H1 (cell line): Measurements from ENCODE around the gene CEP76.

Source experiments
- BCL11A ChIP-seq, 2 experiments: IDR thresholded peaks; one replicate each; pipeline ENCODE4 v1.6.1; 2011; ENCODE audit warnings: low read depth in 2 of 2, low read length in 2 of 2, mild to moderate bottlenecking in 2 of 2
- FOSL1 ChIP-seq: IDR thresholded peaks from 2 replicates; pipeline ENCODE4 v1.6.1; 2011; ENCODE audit warnings: mild to moderate bottlenecking, low read depth, low read length, moderate library complexity; ENCODE audit not compliant: insufficient read depth
- JUN ChIP-seq: IDR thresholded peaks from 2 replicates; pipeline ENCODE4 v1.6.1; 2011; ENCODE audit warnings: low read depth, mild to moderate bottlenecking, improper control_type of control experiment, low read length
- NRF1 ChIP-seq: IDR thresholded peaks from 2 replicates; pipeline ENCODE4 v1.6.1; 2011; ENCODE audit warnings: mild to moderate bottlenecking, low read depth, low read length, improper control_type of control experiment
- POLR2A ChIP-seq, 2 experiments: IDR thresholded peaks; 1 replicate in 1 of 2; 2 replicates in 1 of 2; pipeline ENCODE4 v1.6.1; 2011; ENCODE audit warnings: low read depth in 2 of 2, low read length in 2 of 2, mild to moderate bottlenecking in 2 of 2; ENCODE audit errors: control extremely low read depth in 1 of 2
- SAP30 ChIP-seq: fragments of 300-600 bp; sonication (generic); IDR thresholded peaks from 2 replicates; pipeline ENCODE4 v1.7.1; 2012; ENCODE audit warnings: low read length, moderate library complexity, mild to moderate bottlenecking, inconsistent platforms; ENCODE audit not compliant: insufficient read depth, insufficient replicate concordance
- SP4 ChIP-seq: IDR thresholded peaks from 2 replicates; pipeline ENCODE4 v1.6.1; 2012; ENCODE audit warnings: low read length, inconsistent platforms
- TF ChIP-seq, protein P1 (sequence below), 3 experiments: IDR thresholded peaks; 1 replicate in 2 of 3; 2 replicates in 1 of 3; pipeline versions ENCODE4 v1.5.1 to v1.6.1; 2011; ENCODE audit warnings: low read length in 3 of 3, mild to moderate bottlenecking in 3 of 3, inconsistent platforms in 2 of 3, low read depth in 1 of 3, moderate library complexity in 1 of 3; ENCODE audit not compliant: insufficient read depth in 1 of 3; ENCODE audit errors: control extremely low read depth in 1 of 3
- TF ChIP-seq, protein P2 (sequence below): IDR thresholded peaks from 2 replicates; pipeline ENCODE4 v1.6.1; 2011; ENCODE audit warnings: low read length, improper control_type of control experiment

DNA sequence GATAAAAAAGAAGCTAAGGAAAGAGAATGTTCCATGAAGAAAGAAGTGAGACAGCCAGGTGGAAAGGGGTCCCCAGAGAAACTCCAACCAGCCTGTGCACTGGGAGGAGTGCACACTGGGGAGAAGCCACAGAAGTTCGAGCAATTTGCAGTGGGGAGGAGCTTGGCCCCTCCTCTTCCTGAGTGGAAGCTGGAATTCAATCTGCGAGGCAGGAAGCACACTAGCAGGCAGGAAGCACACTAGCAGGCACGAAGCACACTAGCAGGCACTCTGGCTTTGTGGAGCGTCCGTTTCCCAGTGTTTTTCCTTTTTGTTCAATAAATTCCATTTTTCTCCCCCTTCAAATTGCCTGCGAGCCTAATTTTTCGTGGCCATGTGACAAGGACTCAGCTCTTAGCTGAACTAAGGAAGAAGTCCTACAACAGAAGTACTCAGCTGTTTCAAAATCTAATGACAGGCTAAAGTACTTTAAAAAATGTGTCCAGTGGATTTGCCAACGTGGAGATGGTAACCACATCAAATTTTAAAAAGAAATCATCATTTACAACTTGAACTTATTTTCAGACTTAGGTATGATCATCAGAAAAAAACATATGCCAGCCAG lies 23.2 kb downstream of the CEP76 start:
- no peak for TF ChIP-seq JUN
- no peak for TF ChIP-seq NRF1
- TF ChIP-seq SP4: no peak
- TF ChIP-seq, protein P1, sequence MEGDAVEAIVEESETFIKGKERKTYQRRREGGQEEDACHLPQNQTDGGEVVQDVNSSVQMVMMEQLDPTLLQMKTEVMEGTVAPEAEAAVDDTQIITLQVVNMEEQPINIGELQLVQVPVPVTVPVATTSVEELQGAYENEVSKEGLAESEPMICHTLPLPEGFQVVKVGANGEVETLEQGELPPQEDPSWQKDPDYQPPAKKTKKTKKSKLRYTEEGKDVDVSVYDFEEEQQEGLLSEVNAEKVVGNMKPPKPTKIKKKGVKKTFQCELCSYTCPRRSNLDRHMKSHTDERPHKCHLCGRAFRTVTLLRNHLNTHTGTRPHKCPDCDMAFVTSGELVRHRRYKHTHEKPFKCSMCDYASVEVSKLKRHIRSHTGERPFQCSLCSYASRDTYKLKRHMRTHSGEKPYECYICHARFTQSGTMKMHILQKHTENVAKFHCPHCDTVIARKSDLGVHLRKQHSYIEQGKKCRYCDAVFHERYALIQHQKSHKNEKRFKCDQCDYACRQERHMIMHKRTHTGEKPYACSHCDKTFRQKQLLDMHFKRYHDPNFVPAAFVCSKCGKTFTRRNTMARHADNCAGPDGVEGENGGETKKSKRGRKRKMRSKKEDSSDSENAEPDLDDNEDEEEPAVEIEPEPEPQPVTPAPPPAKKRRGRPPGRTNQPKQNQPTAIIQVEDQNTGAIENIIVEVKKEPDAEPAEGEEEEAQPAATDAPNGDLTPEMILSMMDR (IDR thresholded peaks at IDR 0.05; ENCODE audit: control extremely low read depth in 1 of 3, insufficient read depth in 1 of 3, low read depth in 1 of 3, low read length in 3 of 3): no peak
- TF ChIP-seq, protein P2, sequence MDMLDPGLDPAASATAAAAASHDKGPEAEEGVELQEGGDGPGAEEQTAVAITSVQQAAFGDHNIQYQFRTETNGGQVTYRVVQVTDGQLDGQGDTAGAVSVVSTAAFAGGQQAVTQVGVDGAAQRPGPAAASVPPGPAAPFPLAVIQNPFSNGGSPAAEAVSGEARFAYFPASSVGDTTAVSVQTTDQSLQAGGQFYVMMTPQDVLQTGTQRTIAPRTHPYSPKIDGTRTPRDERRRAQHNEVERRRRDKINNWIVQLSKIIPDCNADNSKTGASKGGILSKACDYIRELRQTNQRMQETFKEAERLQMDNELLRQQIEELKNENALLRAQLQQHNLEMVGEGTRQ: no peak
- no peak for TF ChIP-seq POLR2A (IDR thresholded peaks at IDR 0.05; ENCODE audit: control extremely low read depth in 1 of 2, low read depth in 2 of 2, low read length in 2 of 2)
- TF ChIP-seq FOSL1: no peak
- TF ChIP-seq BCL11A (IDR thresholded peaks at IDR 0.05; ENCODE audit: low read depth in 2 of 2, low read length in 2 of 2): no peak
- no peak for TF ChIP-seq SAP30
